GM15510 (cell line): ENCODE results near the gene SLC37A3.

Experiments
- POLR2A ChIP-seq: IDR thresholded peaks from 3 replicates; pipeline ENCODE4 v1.6.1; 2011; ENCODE audit warnings: borderline replicate concordance; ENCODE audit not compliant: insufficient read length; ENCODE audit errors: extremely low read depth

Gene SLC37A3

GRCh38 chr7:140284062-140284461 lies 114.3 kb downstream of the SLC37A3 start:
- TF ChIP-seq POLR2A, result no peak
